ENCODE data around the gene NUSAP1.
"Not testable (repeated sequence)": the region's sequence is repeated elsewhere in the genome, so short reads cannot be mapped to it uniquely, and the experiment has no call there.

Gene NUSAP1

GRCh38 chr15:41332194-41333025, at the start of gene NUSAP1, which contains the start of gene OIP5:
Gene NUSAP1 (plus strand): TSS chr15:41332881. CDS start chr15:41332958, 77 bp downstream.
Gene OIP5 (minus strand): TSS chr15:41332591. CDS start chr15:41332561, 30 bp downstream.
- DNase-seq: peak; percentile 92

GRCh38 chr15:41282980-41283652, 49.6 kb upstream of the NUSAP1 start:
- DNase-seq: not testable (repeated sequence)

- peak; percentile 91 for DNase-seq
Observed at GRCh38 chr15:41283653-41284426, 48.8 kb upstream of the NUSAP1 start.

- no peak for DNase-seq
Observed at GRCh38 chr15:41284427-41285177, 48.1 kb upstream of the NUSAP1 start.

GRCh38 chr15:41285285-41285684, 47.4 kb upstream of the NUSAP1 start:
- DNase-seq: no peak

GRCh38 chr15:41286665-41287333, 45.9 kb upstream of the NUSAP1 start:
- no peak for DNase-seq

- no peak for DNase-seq
Observed at GRCh38 chr15:41288464-41288863, 44.2 kb upstream of the NUSAP1 start.

- DNase-seq: no peak
Observed at GRCh38 chr15:41289953-41290352, 42.7 kb upstream of the NUSAP1 start.

- DNase-seq: no peak
Observed at GRCh38 chr15:41291065-41291631, 41.5 kb upstream of the NUSAP1 start.

- no peak for DNase-seq
Observed at GRCh38 chr15:41292521-41292920, 40.2 kb upstream of the NUSAP1 start.

GRCh38 chr15:41301139-41301538, 31.5 kb upstream of the NUSAP1 start:
- not testable (repeated sequence) for DNase-seq

- DNase-seq: no peak
Observed at GRCh38 chr15:41301587-41301986, 31.1 kb upstream of the NUSAP1 start.

GRCh38 chr15:41304149-41304770, 28.4 kb upstream of the NUSAP1 start:
- no peak for DNase-seq

- DNase-seq: no peak
Observed at GRCh38 chr15:41307679-41308078, 25.0 kb upstream of the NUSAP1 start.

- DNase-seq: no peak
Observed at GRCh38 chr15:41309226-41309905, 23.3 kb upstream of the NUSAP1 start.

- DNase-seq: not testable (repeated sequence)
Observed at GRCh38 chr15:41320805-41321330, 11.8 kb upstream of the NUSAP1 start.

GRCh38 chr15:41323611-41324010, 9.1 kb upstream of the NUSAP1 start:
- no peak for DNase-seq

GRCh38 chr15:41331281-41331680, 1.4 kb upstream of the NUSAP1 start:
- no peak for DNase-seq

- DNase-seq: peak; percentile 27
Observed at GRCh38 chr15:41331833-41332193, 868 bp upstream of the NUSAP1 start.

- no peak for DNase-seq
Observed at GRCh38 chr15:41333026-41333562, 413 bp downstream of the NUSAP1 start.
